ENCODE results near the gene RPN2.

- TF ChIP-seq CTCF (IDR thresholded peaks at IDR 0.05 in 8 of 11, conservative IDR thresholded peaks at IDR 0.05 in 3 of 11) (no peak), POLR2A (IDR thresholded peaks at IDR 0.05) (no peak)
Observed at GRCh38 chr20:37263686-37264085, 84.6 kb downstream of the RPN2 start.
